HK-2 (cell line): ENCODE results near the gene SPAM1.
"Not testable (repeated sequence)": the region's sequence is repeated elsewhere in the genome, so short reads cannot be mapped to it uniquely, and the experiment has no call there.

ENCODE experiments used
- DNase-seq: peaks from one replicate; pipeline ENCODE4 v3.0.0-alpha.2; 2018; ENCODE audit not compliant: unreplicated experiment

Gene SPAM1

GRCh38 chr7:123924941-123925340 is at the start of gene SPAM1:
SPAM1 (plus strand) TSS chr7:123925241; CDS start chr7:123953571, 28,330 bp downstream.
- DNase-seq, result no peak

GRCh38 chr7:123876557-123877256 is 48.3 kb upstream of the SPAM1 start:
- no peak for DNase-seq

- no peak for DNase-seq
Measured at GRCh38 chr7:123879628-123880027, 45.4 kb upstream of the SPAM1 start.

- DNase-seq, result no peak
Measured at GRCh38 chr7:123881300-123881699, 43.7 kb upstream of the SPAM1 start.

- no peak for DNase-seq
Measured at GRCh38 chr7:123883154-123883553, 41.9 kb upstream of the SPAM1 start.

GRCh38 chr7:123888192-123888591 is 36.8 kb upstream of the SPAM1 start:
- no peak for DNase-seq

- DNase-seq, result not testable (repeated sequence)
Measured at GRCh38 chr7:123894753-123895152, 30.3 kb upstream of the SPAM1 start.

GRCh38 chr7:123901101-123901500 is 23.9 kb upstream of the SPAM1 start:
- no peak for DNase-seq

- DNase-seq, result no peak
Measured at GRCh38 chr7:123905714-123906113, 19.3 kb upstream of the SPAM1 start.

GRCh38 chr7:123916240-123916724 is 8.8 kb upstream of the SPAM1 start:
- no peak for DNase-seq

GRCh38 chr7:123917878-123918277 is 7.2 kb upstream of the SPAM1 start:
- no peak for DNase-seq

- no peak for DNase-seq
Measured at GRCh38 chr7:123918309-123918708, 6.7 kb upstream of the SPAM1 start.

- no peak for DNase-seq
Measured at GRCh38 chr7:123923599-123923998, 1.4 kb upstream of the SPAM1 start.

GRCh38 chr7:123929107-123929506 is 4.1 kb downstream of the SPAM1 start:
- no peak for DNase-seq

- no peak for DNase-seq
Measured at GRCh38 chr7:123929655-123930054, 4.6 kb downstream of the SPAM1 start.

- no peak for DNase-seq
Measured at GRCh38 chr7:123935436-123936381, 10.7 kb downstream of the SPAM1 start.

GRCh38 chr7:123936388-123936787 is 11.3 kb downstream of the SPAM1 start:
- DNase-seq, result no peak

GRCh38 chr7:123939784-123940183 is 14.7 kb downstream of the SPAM1 start:
- DNase-seq, result no peak

GRCh38 chr7:123941391-123942180 is 16.5 kb downstream of the SPAM1 start:
- no peak for DNase-seq

- DNase-seq, result no peak
Measured at GRCh38 chr7:123944395-123944794, 19.4 kb downstream of the SPAM1 start.

- DNase-seq, result no peak
Measured at GRCh38 chr7:123945938-123946337, 20.9 kb downstream of the SPAM1 start.

GRCh38 chr7:123948136-123948535 is 23.1 kb downstream of the SPAM1 start:
- no peak for DNase-seq
